ACHN (cell line): Measurements from ENCODE around the gene PCDHB15.
"Not testable (repeated sequence)": the region's sequence is repeated elsewhere in the genome, so short reads cannot be mapped to it uniquely, and the experiment has no call there.

Experiments
- DNase-seq: peaks from one replicate; pipeline ENCODE4 v3.0.0-alpha.2; 2015
- in situ Hi-C: cut with HindIII; loops from 2 replicates; pipeline ENCODE4 v1.10.0; 2017; ENCODE audit warnings: low sequenced_read_pairs, low pct_ligation_motif_present, low pct_unique_long_range_greater_than_20kb

PCDHB15 gene

DNA sequence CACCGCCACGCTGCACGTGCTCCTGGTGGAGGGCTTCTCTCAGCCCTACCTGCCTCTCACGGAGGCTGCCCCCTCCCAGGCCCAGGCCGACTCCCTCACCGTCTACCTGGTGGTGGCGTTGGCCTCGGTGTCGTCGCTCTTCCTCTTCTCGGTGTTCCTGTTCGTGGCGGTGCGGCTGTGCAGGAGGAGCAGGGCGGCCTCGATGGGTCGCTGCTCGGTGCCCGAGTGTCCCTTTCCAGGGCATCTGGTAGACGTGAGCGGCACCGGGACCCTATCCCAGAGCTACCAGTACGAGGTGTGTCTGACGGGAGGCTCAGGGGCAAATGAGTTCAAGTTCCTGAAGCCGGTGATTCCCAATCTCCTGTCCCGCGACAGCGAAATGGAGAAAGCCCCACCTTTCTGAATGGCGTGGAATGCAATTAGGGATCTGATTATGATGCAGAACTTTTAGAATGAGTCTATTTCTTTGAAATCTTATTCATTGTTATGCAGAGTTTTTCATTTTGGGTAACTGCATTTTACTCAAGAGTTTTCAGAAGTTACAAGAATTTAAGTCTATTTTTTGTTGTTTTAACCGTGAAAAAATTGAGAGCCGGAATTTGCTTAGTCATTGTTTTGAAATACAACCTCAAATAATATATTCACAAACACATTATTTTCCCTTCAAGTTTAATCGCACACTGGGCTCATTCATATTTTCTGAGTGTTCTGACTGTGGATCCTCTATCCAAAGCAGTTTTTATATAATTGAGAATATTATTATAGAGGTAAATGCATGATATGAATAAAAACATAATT, 8.5 kb upstream of the PCDHB15 start:
- DNase-seq, result no peak
- in situ Hi-C loops, result no loop called here

DNA sequence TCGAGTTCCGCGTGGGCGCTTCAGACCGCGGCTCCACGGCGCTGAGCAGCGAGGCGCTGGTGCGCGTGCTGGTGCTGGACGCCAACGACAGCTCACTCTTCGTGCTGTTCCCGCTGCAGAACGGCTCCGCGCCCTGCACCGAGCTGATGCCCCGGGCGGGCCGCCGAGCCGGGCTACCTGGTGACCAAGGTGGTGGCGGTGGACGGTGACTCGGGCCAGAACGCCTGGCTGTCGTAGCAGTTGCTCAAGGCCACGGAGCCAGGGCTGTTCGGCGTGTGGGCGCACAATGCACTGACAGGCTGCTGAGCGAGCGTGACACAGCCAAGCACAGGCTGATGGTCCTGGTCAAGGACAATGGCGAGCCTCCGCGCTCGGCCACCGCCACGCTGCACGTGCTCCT, 3.7 kb upstream of the PCDHB15 start:
- in situ Hi-C loops, result no loop called here
- DNase-seq, result no peak

DNA sequence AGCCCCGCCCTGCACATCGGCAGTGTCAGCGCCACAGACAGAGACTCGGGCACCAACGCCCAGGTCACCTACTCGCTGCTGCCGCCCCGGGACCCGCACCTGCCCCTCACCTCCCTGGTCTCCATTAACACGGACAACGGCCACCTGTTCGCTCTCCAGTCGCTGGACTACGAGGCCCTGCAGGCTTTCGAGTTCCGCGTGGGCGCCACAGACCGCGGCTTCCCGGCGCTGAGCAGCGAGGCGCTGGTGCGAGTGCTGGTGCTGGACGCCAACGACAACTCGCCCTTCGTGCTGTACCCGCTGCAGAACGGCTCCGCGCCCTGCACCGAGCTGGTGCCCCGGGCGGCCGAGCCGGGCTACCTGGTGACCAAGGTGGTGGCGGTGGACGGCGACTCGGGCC, 1.8 kb downstream of the PCDHB15 start:
- in situ Hi-C loops, result not testable (repeated sequence)

DNA sequence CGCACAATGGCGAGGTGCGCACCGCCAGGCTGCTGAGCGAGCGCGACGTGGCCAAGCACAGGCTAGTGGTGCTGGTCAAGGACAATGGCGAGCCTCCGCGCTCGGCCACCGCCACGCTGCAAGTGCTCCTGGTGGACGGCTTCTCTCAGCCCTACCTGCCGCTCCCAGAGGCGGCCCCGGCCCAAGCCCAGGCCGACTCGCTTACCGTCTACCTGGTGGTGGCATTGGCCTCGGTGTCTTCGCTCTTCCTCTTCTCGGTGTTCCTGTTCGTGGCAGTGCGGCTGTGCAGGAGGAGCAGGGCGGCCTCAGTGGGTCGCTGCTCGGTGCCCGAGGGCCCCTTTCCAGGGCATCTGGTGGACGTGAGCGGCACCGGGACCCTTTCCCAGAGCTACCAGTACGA, 2.2 kb downstream of the PCDHB15 start:
- DNase-seq, in situ Hi-C loops: not testable (repeated sequence)

More for the DNA sequence above, 1.8 kb downstream of the PCDHB15 start:
- not testable (repeated sequence) for DNase-seq

DNA sequence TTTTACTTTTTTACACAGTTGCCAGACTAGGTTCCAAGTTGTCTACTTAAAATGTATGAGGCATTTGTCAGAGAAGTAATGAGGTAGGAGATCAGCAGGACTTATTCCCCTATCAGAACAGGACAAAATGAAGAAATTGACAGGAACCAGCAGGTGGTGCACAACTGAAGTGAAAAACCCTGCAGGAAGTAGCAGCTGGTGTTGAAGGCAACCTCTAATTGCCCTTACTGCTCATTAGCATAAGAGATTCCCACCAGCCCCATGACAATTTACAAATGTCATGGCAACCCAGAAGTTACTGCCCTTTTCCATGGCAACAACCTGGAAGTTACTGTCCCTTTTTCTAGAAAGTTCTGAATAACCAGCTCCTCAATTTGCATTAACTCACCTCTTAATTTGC, 5.4 kb downstream of the PCDHB15 start:
- in situ Hi-C loops, result no loop called here
- DNase-seq, result no peak

DNA sequence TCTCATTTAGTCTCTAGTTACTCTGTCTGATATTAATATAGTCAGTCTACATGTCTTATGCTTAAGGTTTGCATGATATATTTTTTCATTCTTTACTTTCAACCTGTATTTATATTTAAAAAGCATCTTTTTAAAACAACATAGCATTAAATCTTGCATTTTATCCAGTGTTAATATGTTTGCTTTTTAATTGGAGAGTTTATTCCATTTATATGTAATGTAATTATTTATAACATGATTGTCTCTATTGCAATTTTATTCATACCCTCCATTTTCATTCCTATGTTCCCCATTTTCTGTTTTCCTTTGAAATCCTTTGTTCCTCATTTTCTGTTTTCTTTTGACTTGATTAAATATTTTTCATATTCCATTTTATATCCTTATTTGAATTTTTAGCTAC, 13.3 kb downstream of the PCDHB15 start:
- in situ Hi-C loops, result no loop called here
- no peak for DNase-seq

DNA sequence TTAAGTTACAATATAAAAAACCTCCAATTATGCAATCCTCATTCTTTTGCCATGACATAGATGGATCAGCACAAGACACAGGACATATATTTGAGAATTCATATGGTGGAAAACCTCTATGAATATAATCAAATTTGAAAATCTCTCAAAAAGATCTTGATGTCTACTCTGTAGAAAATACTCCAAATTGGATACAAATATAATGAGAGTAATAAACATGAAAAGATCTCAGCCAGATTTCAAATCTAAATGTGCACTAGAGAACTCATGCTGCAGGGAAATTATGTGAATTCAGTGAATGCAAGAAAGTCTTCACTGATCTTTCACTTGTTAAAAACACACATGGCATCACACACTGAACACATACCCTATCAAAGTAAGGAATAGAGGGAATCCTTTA, 13.8 kb downstream of the PCDHB15 start:
- no peak for DNase-seq
- in situ Hi-C loops, result no loop called here

DNA sequence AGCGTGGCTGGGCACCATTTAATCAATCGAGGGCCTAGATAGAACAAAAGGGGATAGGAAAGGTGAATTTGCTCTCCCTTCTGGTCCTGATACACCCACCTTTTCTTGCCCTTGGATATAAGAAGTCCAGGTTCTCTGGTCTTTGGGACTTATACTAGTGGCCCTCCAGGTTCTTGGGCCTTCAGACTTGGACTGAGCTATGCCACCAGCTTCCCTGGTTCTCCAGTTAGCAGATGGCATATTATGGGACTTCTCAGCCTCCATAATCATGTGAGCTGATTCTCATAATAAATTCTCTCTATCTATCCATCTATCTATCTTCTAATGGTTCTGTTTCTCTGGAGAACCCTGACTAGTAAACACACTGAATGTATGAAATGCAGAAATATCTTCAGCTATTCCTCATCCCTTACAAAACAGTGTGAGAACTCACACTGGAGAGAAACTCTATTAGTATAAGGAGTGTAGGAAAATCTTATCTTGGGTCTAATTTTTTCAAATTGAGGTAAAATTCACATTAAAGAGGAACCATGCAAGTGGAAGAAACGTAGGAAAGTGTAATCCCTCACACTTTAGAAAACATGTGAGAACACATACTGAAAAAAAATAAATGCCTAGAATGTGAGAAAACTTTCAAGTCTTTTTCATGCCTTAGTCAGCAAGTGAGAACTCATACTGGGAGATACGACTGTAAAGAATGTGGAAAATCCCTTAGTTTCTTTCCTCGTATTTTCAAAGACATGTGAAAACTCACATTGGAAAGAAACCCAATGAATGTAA, 15.5 kb downstream of the PCDHB15 start:
- DNase-seq, result no peak
- in situ Hi-C loops, result no loop called here

DNA sequence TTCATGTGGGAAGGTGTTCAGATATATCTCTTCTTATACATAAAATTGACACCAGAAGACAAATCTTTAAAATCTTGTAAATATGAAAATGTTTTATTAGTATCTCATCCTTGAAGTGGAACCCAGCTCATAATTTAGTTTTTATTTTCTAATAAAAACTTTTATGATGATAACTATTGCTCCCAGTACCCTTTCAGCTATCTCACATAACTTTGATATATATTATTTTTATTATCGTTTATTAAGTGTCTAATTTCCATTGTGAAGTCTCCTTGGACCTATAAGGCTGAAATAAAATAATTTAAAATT, 16.0 kb downstream of the PCDHB15 start:
- DNase-seq, result no peak
- in situ Hi-C loops, result no loop called here

DNA sequence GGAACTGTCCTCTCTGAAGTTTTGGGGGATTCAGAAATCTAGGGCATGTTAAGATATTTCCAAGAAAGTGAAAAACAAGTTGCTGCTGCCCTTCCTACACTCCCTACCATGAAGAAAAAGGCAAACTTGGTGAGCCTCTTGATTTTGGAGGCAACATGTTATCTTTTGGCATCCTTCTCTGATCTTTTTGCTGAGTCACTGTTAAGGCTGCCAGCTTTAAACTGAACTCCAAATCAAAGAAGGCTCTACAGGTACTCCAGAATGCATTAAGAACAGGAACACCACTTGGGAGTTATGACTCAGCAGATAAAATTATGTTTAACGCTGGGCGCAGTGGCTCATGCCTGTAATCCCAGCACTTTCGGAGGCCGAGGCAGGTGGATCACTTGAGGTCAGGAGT, 24.0 kb downstream of the PCDHB15 start:
- in situ Hi-C loops, result no loop called here
- no peak for DNase-seq

DNA sequence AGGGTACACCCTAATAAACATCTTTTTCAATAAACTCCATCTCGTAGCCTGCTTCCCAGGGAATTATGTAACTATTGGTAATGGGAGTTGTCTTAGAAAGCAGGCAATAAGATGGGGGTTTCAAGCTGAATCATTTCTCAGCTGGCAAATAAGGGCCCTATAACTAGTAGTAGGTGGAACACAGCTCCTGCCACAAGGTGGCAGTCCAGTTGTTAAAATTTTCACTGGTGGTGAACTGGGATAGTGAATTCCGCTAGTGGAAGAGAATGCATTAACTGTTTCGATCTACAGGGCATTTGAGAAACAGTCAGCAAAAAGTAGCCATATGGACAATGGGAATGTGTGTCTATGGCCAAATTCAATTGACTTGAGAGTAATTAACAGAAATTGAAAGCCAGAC, 27.7 kb downstream of the PCDHB15 start:
- no peak for DNase-seq
- in situ Hi-C loops, result no loop called here

DNA sequence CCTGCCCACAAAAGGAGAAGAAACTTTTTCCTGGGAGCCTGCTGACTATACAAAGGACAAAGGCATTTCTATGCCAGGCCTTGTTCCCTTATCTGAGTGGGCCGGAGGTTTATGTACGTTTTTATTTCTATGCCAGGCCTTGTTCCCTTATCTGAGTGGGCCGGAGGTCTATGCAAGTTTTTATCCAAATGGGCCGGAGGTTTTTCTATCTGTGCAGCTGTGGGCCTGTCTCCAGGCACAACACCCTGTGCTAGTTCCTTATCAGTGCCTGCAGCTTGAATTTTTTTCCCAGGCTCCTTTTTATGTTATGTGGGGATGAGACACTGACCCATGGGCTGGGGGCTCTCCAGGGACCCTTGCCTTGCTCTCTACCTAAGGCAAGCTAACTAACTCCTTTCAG, 53.2 kb downstream of the PCDHB15 start:
- DNase-seq, result no peak
- in situ Hi-C loops, result no loop called here
